OCI-LY1 (cell line): ENCODE measurements around the gene TLE2.

Source experiments
- EZH2 ChIP-seq: fragments of 200-600 bp; sonication (generic), shearing (Covaris generic); IDR thresholded peaks from 2 replicates; pipeline ENCODE4 v1.8.0; 2017; ENCODE audit warnings: borderline replicate concordance, mixed run types, mild to moderate bottlenecking, antibody characterized with exemption, low read length, moderate library complexity, mixed read lengths
- TF ChIP-seq, protein P1 (sequence below): fragments of 200-600 bp; sonication (generic), shearing (Covaris generic); IDR thresholded peaks from 2 replicates; pipeline ENCODE4 v1.5.1; 2017; ENCODE audit warnings: mild to moderate bottlenecking, antibody characterized with exemption, low read length, moderate library complexity, mixed read lengths

DNA sequence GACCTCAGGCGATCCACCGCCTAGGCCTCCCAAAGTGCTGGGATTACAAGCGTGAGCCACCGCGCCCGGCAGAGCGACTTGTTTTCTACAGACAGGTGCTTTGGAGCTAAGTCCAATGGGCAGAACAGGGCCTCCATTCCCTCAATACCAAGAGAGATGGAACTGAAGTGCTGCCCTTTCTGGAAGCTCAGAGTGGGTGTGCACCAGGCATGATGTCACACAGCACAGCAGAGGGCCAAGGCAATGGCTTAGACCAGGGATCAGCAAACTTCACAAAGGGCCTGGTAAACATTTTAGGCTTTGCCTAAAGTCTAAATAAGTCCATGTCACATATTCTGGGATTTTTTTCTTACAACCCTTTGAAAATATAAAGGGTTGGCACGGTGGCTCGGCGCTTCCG lies 30.4 kb downstream of the TLE2 start:
- TF ChIP-seq, protein P1, sequence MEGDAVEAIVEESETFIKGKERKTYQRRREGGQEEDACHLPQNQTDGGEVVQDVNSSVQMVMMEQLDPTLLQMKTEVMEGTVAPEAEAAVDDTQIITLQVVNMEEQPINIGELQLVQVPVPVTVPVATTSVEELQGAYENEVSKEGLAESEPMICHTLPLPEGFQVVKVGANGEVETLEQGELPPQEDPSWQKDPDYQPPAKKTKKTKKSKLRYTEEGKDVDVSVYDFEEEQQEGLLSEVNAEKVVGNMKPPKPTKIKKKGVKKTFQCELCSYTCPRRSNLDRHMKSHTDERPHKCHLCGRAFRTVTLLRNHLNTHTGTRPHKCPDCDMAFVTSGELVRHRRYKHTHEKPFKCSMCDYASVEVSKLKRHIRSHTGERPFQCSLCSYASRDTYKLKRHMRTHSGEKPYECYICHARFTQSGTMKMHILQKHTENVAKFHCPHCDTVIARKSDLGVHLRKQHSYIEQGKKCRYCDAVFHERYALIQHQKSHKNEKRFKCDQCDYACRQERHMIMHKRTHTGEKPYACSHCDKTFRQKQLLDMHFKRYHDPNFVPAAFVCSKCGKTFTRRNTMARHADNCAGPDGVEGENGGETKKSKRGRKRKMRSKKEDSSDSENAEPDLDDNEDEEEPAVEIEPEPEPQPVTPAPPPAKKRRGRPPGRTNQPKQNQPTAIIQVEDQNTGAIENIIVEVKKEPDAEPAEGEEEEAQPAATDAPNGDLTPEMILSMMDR: no peak
- TF ChIP-seq EZH2: no peak
